Ammon's horn (tissue), 1 donor: Measurements from ENCODE around the gene THAP10.
"Not testable (repeated sequence)": the region's sequence is repeated elsewhere in the genome, so short reads cannot be mapped to it uniquely, and the experiment has no call there.

Source experiments
- DNase-seq: peaks from one replicate; pipeline ENCODE4 v3.0.0-alpha.2; 2016; ENCODE audit warnings: low spot score

Gene THAP10

DNA sequence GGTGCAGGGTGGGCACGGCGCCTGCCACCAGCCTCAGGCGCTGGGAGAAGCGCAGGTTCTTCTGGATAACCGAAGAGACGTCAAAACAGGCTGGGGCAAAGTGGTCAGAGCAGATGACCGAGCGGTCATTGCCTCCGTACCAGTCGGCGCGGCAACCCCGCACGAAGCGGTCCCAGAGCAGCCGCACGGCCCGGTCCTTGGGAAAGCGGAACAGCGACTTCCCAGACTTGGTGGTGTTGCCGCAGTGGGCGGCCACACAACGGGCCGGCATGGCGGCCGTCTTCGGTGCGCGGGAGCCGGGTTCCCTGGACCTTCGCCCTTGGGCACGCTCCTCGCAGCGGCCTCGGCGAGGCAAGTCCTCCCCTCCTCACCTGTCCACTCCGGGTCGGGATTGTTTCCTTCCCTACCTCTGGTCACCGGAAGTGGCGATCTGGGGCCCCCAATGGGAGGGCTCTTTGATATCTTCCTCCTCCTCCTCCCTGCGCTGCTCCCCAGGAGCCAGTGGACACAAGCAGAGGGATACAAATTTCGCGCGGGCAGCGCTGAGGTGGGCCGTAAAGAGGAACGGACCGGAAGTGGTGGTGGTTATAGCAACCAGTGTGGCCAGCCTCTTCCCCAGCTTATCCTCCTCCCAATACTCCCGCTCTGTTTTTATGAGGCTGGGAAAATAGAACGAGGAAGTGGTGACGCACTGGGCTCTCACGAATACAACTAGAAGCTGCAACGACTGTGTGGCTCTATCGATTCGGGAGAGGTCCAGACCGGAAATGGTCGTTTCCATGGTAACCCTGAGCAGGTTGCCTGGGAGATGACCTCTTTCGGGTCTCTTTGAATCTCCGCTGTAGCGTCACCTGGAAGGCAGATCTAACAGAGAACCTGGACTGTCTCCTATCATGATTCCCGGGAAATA, at the start of gene THAP10, which contains the start of gene LRRC49:
Gene THAP10, minus strand, starts transcription at position 432 of the 910 bp plus-strand sequence. Its CDS starts 161 bp downstream, at position 271.
Gene LRRC49, plus strand, starts transcription at position 825 of the 910 bp plus-strand sequence. Its CDS starts 69 bp downstream, at position 894.
- peak; percentile 96 for DNase-seq

DNA sequence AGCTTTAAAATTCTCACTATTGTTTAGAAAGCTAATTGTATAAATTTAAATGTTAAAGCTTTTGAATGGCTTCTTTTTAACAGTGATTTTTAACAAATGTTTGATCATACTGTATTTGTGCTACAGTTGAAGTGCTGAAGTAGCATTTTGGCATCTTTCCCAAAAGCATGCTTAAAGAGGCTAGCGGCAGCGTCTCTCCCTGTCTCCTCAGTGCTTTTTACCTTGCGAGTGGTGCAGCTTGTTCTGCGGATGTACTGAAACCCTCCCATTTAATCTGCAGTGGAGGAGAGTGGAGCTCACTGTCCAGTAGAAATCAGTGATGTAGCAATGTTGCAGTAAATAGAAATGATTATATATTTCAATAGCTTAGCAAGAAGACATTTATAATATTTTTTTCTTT, 44.1 kb upstream of the THAP10 start:
- DNase-seq, result peak; percentile 12

DNA sequence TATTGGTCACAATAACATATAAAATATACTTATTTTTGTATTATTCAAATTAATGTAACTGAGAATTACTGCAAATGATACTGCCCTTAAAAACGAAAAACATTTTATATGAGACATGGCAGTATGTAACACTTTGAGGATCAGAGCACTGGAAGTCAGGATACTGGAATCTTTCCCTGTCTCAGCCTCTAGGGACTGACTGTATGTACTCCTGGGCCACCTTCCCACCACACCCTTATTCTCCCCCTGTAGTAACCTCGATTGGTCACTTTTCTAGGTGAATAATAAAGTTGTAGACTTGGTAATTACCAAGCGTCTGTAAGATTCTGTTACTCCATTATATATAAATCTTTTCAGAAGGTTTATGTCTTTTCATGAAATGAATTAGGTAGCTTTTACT, 43.4 kb upstream of the THAP10 start:
- DNase-seq, result no peak

DNA sequence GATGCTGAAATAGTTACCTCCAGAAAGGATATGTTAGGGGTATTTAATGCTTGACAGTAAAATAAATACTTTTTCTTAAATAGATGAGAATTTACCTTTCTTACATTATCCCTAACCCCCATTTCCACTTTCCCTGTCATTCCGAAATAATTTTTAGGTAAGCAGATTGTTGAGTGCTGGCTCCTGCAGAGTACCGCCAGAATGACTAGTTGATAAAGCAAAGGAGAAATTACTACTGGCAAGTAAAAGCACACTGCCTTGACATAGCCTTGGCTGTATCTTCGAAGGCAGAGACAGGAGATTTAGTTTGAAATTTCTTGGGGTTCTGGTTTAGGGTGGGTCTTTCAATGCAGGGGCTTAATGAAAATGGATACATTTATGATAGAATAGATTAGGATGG, 41.2 kb upstream of the THAP10 start:
- DNase-seq, result no peak

DNA sequence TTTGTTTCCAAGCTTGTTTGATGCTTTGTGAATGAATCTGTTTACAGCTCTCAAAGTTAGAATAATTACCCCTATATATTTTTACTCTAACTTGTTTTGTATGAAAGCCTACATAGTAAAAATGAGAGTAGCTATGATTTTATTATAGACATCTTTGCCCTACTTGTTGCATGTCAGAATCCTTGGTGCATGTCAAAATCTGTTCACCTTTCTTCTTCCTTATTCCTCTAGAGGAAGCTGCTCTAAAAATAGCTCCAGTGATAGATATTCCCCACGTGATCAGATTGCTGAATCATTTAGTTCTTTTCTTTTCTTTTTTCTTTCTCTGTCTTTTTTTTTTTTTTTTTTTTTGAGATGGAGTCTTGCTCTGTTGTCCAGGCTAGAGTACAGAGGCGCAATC, 40.2 kb upstream of the THAP10 start:
- DNase-seq, result no peak

DNA sequence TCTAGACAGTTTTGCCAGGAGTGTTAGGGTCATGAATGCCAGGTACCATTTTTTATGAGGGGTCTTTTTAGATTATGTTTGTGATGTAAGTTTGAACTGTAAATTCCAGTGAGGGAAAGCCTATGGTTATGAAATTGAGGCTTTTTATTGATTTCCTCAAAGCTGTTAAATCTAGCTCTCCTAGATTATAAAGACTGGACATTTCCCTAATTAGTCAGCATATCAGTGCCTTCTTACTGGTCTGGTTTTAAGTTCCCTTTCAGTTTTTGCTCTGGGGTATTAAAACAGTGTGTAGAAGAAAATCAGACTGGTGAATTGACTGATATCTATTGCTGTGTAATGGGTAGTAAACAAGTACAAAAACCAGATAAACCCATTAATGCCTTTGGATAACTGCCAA, 39.6 kb upstream of the THAP10 start:
- DNase-seq, result no peak

DNA sequence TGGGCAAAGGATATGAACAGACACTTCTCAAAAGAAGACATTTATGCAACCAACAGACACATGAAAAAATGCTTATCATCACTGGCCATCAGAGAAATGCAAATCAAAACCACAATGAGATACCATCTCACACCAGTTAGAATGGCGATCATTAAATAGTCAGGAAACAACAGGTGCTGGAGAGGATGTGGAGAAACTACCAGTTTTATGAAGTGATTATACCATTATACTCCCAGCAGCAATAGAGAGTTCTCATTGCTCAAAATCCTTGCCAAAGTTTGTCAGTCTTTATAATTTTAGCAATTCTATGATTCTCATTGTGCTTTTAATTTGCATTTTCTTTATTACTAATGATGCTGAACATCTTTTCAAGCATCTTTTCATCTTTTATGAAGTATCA, 34.7 kb upstream of the THAP10 start:
- DNase-seq, result not testable (repeated sequence)

DNA sequence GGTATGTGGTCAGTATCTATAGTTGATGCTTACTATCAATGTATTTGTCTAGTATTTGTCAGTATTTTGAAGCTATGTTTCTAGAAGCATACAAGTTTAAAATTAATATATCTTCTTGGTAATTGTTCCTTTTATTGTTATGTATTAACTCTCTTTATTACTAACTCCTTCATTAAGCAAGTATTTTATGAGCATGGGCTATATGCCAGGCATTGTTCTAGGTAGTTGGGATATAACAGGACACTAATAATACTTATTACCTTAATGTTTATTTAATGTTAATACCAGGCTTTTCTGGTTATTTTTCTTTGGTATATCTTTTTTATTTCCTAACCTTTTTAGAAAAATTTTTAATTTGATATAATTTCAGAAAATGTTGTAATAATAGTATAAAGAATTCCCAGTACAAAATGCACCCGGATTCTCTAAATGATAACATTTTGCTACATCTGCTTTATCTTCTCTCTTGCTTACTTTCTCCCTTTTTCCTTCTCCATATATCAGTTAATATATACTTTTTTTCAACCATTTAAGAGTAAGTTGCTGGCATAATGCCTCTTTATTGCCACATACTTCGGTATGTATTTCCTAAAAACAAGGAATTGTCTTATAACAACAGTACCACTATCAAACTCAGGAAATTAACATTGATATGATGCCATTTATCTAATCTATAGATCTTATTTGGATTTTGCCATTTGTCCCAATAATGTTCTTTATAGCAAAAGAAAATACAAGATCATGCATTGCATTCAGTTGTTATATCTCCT, 31.3 kb upstream of the THAP10 start:
- no peak for DNase-seq

DNA sequence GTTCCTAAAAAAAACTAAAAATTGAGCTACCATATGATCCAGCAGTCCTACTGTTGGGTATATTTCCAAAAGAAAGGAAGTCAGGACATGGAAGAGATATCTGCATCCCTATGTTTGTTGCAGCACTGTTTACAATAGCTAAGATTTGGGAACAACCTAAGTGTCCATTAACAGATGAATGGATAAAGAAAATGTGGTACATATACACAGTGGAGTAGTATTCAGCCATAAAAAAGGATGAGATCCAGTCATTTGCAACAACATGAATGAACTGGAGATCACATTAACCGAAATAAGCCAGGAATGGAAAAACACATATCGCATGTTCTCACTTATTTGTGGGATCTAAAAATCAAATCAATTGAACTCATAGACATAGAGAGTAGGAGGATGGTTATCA, 29.9 kb upstream of the THAP10 start:
- no peak for DNase-seq

DNA sequence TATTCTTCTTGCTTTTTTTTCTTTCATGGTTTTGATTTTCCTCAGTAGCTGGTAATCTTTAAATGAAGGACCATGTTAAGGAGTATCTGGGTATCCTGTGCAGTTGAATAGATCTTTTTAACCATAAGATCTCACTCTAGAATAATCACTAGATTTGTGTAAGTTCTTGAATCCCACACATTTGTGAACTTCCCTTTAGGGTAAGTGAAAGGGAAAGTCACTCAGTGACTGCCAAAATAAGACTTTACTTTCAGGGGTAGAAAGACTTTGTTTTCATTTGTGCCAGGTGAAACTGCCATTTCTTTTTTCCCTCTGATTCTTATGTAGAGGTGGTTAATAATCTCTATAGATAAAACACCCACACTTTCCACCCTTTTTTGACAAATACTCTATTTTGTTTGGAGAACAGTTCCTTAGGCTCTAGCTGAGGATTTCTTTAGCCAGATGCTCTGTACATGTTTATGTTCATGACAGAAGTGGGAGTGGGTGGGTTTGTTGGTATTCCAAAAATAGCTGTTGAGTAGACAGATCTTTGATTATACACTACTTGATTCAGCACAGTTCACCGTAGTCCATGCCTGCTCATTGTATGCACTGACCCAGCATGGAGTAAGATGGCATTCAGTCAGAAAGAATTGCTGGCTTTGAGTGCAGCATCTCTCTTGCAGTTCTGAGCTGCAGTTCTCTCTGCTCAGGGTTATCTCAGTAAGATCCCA, 28.9 kb upstream of the THAP10 start:
- peak; percentile 8 for DNase-seq

DNA sequence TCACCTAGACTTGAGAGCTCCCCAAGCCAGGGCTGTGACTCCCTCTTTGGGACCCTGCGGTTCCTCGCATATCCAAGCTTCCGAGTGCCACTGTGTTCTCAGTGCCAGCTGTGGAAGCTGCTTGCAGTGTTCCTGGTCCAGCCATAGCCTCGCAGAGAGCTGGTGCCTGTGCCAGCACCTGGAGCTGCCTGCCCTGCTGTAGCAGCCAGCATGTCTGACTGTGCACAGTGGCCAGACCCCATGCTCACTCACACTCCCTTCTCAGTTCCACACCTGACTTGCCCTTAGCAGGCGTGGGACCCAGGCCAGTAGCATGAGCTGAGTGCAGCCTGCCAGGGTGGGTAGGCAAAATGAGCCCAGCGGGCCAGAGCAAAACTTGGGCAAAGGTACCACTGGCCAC, 25.7 kb upstream of the THAP10 start:
- no peak for DNase-seq

DNA sequence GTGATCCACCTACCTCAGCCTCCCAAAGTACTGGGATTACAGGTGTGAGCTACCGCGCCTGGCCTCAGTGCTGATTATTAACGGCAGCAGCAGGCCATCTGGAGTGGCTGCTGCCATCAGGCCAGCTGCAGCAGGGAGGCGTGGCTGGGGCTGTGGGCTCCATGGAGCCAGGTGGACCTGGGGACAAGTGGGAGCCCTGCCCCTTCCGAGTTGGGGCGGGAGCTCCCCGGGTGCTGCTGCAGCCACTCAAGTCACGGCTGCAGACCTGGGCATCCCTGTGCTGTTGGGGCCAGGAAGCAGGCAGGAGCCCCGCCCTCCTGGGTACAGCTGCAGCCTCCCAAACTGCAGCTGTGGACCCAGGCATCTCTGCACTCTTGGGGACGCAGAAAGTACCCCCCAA, 24.3 kb upstream of the THAP10 start:
- no peak for DNase-seq

DNA sequence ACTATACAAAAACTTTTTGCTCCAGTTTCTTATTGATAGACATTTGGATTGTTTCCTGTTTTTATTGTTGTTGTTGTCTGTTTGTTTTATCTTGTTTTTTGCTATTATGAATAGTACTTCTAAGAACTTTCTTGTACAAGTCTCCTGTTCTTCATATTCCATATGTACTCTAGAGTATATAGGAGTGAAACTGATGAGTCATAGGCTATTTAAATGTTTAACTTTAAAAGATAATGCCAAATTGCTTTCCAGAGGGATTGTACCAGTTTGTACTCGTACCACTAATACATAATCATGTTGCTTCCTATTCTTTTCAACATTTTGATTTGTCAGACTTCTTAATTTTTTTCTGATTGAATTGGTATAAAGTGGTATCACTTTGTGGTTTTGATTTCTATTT, 20.0 kb upstream of the THAP10 start:
- no peak for DNase-seq

DNA sequence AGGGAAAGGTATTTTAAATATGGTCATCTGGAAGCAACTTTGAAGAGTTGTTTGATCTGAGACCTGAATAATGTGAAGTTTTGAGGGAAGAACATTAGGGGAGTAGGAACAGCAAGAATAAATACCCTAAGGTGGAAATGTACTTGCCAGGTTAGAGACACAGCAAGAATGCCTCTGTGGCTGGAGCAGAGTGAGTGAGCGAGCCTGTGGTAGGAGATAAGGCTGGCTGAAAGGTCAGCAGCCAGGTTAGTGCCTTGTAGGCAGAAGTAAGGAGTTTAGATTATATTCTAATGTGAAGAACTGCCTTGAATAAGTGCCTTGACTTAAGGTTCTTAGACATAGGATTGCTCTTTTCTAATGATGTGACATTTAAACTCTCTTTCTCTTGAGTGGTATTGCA, 18.7 kb upstream of the THAP10 start:
- no peak for DNase-seq

DNA sequence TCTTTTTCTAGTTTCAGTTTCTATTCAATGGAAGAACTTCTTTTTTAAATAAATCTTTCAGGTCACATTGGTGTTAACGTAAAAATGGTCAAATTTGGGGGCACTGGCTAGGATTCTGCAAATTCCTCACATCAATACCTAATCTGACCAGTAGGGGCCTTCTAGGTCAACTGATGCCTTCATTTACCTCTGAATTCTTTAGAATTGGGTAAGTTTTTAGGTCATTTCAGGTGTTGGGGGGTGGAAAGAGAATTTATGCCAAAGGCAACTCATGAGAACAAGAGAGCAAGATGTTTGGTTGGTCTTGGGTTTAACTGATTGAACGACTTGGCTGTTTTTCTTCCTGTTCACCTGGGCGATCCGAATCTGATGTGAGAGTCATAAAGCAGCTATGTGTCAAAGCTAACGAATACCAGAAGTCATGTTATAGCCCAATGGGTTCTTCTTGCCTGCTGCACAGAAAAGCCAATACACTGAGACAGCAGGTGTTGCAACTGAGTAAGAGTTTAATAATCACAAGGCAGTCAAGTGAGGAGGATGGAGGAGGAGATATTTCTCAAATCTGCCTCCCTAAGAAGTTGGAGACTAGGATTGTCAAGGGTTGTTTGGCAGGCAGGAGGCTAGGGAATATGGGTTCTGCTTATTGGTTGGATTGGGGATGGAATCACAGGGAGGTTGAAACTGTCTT, 15.7 kb upstream of the THAP10 start:
- DNase-seq, result no peak

DNA sequence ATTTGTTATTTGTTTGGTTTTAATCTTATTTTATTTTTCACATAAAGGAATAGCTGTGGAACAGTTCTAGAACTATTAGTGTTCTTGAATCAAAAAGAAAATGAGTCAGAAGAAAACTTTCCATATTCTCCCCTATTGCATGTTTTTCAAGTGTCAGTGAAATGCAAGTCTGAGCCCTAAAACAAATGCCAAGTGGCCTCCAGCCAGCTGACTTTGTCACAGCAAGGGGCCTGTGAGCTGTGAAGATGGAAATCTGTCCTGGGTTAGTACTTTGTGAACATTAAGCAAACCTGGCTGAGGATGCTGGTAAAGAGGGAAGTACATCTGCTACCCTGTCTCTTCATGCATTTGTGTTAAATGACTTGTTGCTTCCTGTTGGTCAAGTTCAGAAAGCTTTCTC, 14.6 kb upstream of the THAP10 start:
- DNase-seq, result no peak

DNA sequence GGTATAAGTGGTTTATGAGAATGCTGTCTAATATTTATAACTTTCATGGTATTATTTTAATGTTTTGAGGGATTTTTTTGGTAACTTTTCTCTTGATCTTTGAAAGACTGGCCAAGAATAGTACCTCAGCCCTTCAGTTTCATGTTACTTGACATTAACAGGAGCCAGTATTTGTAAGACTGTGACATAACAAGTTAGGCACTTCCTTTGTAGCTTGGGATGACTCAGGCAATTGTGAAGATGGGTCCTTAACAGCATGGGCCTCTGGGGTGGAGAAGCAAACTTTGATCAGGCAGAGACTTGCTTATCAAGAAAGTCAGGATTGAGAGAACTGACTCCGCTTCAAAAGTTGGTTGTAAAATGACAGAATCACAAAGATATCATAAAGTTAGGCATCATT, 9.9 kb upstream of the THAP10 start:
- DNase-seq, result no peak

DNA sequence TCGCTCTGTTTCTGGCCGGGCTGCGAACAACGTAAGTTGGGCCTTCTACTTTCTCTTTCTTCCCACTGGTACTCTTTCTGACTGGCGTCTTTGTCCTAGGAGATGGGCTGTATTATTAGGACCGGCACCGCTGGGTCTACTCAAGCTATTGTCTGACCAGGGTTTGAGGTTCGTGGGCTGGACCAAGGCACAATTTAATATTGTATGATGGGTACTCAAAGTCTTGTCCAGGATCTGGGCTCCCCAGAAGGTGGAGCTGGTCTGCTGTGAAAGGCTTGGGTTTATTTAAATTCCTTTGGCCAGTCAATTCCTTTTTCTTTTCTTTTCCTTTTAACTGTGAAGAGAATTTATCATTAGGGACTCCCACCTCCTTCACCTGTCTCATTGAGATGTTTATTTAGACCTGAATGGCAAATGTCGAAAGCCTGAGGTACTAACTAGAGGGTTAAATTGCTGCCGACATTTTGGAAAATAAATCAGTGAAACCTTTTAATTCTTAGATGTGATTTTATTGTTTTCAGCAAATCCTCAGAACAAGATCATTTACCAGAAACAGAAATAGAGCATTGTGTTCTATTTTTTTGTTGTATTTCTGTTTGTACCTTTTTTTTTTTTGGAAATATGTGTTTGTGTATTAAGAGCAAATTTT, 803 bp upstream of the THAP10 start:
- DNase-seq, result peak; percentile 66

DNA sequence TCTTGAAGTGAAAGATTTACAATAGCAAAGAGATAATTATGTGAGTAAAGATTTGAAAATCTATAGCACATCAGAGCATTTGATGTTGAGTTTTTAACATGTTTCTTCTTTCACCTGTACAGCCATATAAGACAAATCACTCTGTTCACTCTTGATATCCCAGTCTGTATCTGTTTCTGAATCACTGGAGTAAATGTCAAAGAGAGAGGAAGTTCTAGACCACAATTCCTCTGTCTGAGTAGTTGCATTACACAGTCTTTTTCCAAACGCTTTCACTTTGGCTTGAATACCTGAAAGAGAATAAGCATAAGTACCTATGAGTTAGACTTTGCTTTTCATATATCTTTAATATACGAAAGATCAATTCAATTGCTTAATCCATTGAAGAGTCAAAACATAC, 9.9 kb downstream of the THAP10 start:
- no peak for DNase-seq

DNA sequence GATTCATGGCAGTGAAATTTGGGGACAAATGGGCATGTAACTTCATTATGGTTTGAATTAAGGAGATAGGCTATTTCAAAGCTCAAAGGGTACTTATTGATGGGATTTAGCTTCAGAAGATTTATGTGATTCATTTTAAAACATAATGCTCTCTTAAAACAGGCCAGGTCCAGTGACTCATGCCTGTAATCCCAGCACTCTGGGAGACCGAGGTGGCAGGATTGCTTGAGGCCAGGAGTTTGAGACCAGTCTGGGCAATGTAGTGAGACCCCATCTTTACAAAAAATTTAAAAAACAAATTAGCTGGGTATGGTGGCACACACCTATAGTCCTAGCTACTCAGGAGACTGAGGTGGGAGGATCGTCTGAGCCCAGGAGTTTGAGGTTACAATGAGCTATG, 11.5 kb downstream of the THAP10 start:
- no peak for DNase-seq

DNA sequence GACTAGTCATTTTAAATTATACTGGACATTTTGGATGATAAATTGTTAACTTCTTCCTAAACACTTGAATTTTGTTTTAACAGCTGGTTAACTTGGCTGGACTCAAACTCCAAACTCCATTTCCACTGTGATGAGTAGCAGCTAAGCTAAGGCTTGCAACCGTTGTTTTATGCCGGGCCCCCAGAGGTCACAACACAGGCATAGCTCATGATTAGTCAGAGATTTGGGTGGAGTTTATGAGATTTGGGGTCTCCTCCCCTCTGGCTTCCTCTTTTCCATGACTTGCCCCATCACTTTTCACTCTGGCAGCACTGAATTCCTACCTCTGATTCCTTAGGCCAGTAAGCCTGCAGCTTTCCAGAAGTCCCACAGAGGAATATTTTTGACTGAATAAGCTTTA, 12.8 kb downstream of the THAP10 start:
- no peak for DNase-seq
